Left kidney (tissue), 2 donors: ENCODE measurements around the gene TBC1D5. TPM values are rescaled to one million over a fixed set of nuclear protein-coding genes. Genes with fewer than 3 reads are reported as not detected.

ENCODE experiments used
- DNase-seq: peaks from one replicate; pipeline ENCODE4 v3.0.0-alpha.2; 2013
- polyA plus RNA-seq: library from polyadenylated mRNA; unstranded; fragments of 120-200 nt; gene quantifications from one replicate; pipeline ENCODE4 v1.2.1, GENCODE V29; 2013; ENCODE audit not compliant: insufficient read length

Gene TBC1D5
- polyA plus RNA-seq, 1 donor, result 52.2 TPM

DNA sequence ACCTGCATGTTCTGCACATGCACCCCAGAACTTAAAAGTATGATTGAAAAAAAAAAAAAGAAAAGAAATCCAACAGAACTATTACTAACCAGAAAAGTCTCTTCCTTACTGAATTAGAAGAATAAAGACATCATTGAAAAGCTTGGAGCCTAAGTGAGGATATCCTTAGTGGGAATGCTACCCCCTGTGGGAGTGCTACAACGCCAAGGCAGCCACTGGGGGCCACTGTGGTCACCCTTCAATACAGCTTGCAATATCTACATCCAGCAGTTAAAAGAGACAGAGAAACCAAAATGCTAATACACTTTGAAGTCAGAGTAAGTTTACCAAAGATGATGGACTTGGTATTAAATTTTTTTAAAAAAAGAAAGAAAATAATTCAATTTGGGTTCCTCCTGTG is 565.7 kb downstream of the TBC1D5 start:
- no peak for DNase-seq

- DNase-seq, result no peak
Observed at GRCh38 chr3:17175187-17175807, 567.1 kb downstream of the TBC1D5 start.

- DNase-seq, result no peak
Observed at GRCh38 chr3:17166369-17166768, 576.1 kb downstream of the TBC1D5 start.

DNA sequence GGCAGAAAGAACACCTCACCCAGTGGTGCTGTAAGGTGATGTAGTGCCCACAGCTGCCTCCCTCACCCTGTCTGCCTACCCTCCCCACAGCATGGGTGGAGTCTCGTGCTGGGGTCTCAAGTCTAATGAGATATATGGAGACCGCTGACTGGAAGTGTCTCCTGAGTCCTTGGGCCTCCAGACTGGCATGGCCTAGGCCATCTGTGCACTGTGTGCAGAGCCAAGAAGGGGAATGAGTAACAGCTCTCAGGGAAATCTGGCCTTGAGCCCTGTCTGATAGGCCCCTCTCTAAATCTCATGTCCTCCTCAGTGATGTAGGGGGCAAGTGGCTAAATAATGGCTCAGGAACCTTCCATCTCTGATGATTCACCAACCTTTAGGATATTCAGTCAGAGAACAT is 580.3 kb downstream of the TBC1D5 start:
- no peak for DNase-seq

- no peak for DNase-seq
Observed at GRCh38 chr3:17160597-17160996, 581.8 kb downstream of the TBC1D5 start.

GRCh38 chr3:17158941-17159682 is 583.3 kb downstream of the TBC1D5 start:
- DNase-seq, result no peak

- DNase-seq, result peak; percentile 15
Observed at GRCh38 chr3:17157713-17158112, 584.7 kb downstream of the TBC1D5 start.

DNA sequence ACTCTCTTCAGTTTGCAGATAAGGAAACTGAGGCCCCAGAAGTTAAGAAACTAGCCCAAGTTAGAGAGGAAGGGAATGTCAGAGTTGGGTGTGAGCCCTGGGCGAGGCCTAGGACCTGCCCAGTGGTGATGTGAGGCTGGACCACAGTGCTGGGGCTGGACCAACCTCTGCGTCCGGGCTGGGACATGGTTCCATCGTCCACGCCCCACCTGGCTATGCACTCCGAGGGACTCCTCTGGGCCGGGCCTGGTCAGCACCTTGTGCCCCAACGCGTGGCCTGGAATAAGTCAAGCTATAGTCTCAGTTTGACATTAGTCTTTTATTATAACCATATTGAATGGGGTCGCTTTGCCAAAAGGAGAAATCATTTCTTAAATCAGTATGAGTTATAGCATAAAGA is 585.6 kb downstream of the TBC1D5 start:
- DNase-seq, result no peak

DNA sequence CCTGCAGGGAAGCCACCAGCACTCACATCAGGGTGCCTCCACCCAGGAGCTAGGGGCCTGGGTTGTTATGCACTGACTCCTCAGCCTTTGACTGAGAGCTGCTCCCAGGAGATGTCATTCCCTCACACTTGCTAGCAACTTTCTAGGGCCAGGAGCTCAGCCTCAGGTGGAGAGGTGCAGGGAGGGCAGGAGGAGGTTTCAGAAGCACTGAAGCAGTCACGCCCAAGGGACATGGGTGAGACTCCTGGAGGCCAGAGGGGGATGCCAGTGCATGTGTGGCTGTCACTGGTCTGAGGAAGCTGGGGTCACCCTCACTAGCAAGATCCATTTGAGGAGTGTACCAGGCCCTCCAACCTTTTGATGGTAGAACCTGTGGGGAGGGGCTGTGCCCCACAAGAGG is 586.5 kb downstream of the TBC1D5 start:
- DNase-seq, result no peak

GRCh38 chr3:17154941-17155340 is 587.5 kb downstream of the TBC1D5 start:
- no peak for DNase-seq

DNA sequence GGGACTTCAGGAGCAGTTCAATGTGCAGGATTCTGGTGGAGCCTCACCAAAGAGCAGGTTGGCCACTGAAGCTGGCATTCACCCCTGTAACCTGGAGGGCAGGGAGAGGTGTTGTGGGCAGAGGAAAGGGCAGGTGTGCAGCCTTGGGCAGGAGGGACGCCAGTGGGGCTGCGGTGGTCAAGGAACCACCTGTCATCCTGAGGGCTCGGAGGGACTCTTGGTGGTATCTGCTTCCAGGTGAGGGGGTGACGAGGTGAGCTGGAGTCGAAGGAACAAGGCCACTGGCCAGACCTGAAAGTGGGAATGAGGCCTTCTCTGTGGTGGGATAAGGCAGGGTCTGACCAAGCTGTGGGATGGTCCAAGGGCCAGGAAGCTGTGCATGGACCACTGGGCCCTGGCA is 588.2 kb downstream of the TBC1D5 start:
- DNase-seq, result no peak

DNA sequence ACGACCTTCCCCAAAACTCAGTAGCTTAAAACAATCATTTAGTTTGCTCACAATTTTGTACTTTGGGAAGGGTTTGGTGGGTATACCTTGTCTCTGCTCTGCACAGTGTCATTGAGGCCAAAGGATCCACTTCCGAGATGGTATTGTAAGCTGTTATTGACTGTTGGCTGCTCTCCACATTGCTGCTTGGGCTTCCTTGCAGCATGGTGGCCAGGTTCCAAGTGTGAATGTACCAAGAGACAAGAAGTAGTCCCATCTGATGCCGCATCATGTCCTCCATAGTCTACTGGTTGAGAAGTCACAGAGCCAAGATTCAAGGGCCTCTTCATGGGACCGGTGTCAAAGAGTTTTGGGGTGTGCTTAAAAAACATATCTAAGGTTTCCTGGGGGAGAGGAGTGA is 589.2 kb downstream of the TBC1D5 start:
- DNase-seq, result no peak

GRCh38 chr3:17151598-17152373 is 590.6 kb downstream of the TBC1D5 start:
- DNase-seq, result no peak

DNA sequence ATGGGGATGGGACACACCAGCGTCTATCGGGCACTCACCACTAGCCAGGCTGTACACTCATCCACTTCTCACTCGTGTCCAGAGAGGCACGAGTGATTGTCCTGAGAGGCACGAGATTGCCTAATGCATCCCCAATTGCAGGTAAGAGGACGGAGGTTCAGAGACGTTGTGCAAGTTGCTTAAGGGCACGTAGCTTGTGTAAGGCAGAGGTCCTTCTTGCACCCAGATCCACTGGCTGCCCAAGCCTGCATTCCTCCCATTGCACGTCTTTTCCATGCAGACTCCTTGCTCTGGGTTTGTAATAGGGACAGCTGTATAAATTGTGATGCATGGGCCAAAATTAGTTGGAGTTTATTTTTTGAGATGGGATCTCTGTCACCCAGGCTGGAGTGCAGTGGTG is 593.4 kb downstream of the TBC1D5 start:
- no peak for DNase-seq

GRCh38 chr3:17144665-17144993 is 597.8 kb downstream of the TBC1D5 start:
- DNase-seq, result no peak

DNA sequence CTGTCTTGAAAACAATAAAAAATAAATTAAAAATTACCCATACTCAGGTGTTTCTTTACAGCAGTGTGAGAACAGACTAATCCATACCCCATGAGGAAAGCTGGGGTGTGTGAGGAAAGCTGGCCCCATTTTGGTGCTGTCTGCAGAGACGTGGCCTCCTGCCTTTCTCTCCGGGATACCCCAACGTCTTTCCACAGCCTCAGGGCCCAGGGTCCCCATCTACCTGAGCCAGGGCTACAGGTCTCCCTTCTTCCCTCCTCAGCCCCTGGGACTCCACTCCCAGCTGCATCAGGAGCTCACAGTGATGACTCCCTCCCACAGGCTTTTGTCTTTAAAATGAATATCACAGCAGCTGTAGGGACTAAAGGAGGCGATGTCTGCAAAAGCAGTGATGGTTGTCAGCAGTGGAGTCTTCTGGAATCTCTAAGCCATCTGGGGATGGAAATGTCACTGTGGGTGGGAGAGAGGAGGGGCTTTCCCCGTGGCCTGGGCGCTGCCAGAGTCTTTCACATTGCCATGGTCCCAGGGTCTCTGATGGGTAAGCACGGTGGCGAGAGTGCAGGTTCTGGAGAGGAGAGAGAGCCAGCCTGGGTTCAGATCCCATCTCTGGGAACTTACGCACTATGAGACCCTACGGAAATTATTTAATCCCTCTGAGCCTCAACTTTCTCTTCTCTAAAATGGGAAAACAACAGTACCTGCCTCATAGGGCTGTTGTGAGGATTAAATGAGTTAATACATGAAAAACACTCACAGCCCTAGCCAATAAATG is 598.4 kb downstream of the TBC1D5 start:
- DNase-seq, result no peak

GRCh38 chr3:17142516-17142915 is 599.9 kb downstream of the TBC1D5 start:
- DNase-seq, result no peak

DNA sequence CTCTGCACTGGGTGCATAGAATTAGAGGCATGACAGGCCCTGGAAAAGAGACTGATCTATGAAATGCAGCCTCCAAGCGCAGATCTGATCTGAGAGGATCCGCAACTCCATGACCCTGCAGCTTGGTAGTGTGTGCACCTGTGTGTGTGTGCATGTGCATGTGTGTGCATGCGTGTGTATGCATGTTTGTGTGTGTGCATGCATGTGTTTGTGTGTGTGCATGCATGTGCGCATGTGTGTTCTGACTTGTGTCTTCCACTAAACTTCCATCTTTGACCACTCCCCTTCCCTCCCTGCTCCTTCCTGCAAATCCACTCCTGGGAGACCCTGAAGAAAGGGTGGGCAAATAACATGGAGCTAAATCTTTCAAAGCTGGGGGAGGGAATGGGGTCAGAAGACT is 600.7 kb downstream of the TBC1D5 start:
- no peak for DNase-seq

GRCh38 chr3:17140670-17141505 is 601.5 kb downstream of the TBC1D5 start:
- no peak for DNase-seq

DNA sequence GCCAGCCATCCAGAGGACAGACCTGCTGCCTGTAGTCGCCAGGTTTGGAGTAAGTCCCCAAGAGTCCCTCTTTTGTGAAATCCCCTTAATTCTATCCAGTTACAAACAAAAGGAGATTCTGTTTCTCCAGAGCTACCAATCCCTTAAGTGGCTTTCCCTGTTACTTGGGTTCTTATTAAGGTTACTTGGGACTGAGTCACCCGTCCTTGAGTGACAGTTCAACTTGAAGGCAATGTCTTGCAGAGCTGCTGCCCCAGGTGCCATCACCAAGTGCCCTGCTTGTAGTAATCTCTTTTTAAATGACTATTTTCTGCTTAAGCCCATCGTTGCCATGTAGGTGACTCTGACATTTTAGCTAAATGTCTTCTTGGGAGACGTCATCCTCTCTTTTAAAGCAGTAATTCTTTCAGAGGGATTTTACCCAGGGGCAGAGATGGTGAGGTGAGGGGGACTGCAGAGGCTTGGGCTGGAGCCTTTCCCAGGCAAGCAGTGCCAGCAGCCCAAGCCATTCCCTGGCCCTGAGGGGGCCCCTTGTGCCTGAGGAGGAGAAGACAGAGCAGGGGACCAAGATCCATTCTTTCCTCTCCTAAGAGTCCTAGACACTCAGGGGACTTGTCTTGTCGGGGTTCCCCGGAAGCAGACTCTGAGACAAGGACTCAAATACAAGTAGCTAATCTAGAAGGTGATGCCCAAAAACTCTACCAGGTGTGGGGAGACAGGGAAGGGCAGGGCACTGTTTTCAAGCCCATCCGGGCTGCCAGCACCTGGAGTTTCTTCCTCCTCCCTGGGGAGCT is 604.0 kb downstream of the TBC1D5 start:
- DNase-seq, result no peak

- no peak for DNase-seq
Observed at GRCh38 chr3:17137321-17137826, 605.1 kb downstream of the TBC1D5 start.
